ENCODE results near the gene MTMR3. TPM values are rescaled to one million over a fixed set of nuclear protein-coding genes. Genes with fewer than 3 reads are reported as not detected.

MTMR3 gene
- total RNA-seq, 4 donors from 2014 or later: 17.2 to 77.8 (median 62.5) TPM

DNA sequence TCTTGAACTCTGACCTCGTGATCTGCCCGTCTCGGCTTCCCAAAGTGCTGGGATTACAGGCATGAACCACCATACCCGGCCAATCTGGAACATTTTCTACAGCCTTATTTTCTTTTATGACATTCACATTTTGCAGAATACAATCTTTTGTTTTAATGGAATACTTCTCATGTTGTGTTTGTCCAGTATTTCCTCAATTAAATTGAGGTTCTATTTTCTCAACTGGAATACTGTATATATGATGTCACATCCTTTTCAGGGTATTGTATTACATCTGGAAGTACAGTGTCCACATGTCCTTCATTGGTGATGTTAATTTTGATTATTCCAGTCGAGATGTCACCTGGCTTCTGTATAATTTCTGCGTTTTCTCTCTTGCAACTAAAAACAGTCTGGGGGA lies 106.5 kb downstream of the MTMR3 start:
- DNase-seq: no peak
- intact Hi-C loops (cut with DNase I; ENCODE audit: low total_unique reads): no loop called here
- Histone ChIP-seq H3K4me1 (no peaks in the 10 kb centered on the region), H3K27ac (no peak overlapping the region), H3K4me3 (no peak overlapping the region), H3K9me3 (no peaks in the 10 kb centered on the region), H3K36me3 (no peaks in the 10 kb centered on the region), H3K27me3 (no peaks in the 10 kb centered on the region)
- TF ChIP-seq, protein P1, sequence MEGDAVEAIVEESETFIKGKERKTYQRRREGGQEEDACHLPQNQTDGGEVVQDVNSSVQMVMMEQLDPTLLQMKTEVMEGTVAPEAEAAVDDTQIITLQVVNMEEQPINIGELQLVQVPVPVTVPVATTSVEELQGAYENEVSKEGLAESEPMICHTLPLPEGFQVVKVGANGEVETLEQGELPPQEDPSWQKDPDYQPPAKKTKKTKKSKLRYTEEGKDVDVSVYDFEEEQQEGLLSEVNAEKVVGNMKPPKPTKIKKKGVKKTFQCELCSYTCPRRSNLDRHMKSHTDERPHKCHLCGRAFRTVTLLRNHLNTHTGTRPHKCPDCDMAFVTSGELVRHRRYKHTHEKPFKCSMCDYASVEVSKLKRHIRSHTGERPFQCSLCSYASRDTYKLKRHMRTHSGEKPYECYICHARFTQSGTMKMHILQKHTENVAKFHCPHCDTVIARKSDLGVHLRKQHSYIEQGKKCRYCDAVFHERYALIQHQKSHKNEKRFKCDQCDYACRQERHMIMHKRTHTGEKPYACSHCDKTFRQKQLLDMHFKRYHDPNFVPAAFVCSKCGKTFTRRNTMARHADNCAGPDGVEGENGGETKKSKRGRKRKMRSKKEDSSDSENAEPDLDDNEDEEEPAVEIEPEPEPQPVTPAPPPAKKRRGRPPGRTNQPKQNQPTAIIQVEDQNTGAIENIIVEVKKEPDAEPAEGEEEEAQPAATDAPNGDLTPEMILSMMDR (IDR thresholded peaks at IDR 0.05): no peak
- no peak for TF ChIP-seq POLR2A (IDR thresholded peaks at IDR 0.05)

DNA sequence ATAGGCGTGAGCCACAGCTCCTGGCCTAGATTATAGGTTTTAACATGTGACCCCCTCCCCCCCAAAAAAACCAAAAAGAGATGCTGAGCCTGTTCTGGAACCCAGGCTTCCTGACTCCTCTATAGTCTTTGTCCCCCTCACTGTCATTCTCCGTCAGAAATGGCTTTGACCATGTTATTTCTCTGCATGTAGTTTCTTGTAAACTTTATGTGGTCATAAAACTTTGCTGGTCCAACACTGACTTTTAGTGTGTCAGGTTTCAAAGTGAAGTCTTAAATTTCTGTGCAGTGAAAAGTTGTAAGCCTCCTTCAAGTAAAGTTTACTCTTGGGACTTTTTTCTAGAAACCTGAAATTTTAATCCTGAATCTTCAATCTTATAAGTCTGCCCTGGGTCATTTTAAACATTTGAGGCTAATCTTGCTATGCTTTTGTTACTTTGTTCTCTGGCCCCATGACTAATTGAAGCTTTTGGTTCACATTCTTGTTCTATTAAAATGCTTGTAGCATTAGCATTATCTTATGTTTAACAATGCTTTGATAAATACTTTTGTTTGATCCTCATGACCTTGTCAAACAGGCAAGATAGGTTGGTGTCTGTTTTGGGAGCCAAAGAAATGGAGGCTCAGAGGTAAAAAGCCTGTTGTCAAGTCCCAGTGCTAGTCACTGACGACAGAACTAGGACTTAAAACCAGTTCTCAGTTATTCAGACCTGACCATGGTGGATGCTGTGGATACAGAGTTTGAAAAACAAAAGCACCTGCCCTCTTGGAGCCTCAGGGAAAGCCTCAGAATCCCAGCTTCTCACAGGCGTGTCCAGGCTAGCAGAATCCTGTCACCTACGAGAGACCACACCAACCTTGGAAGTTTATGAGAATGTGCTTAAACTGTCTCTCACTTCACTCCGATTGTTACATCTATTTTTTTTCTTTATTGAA lies 109.6 kb downstream of the MTMR3 start:
- Histone ChIP-seq H3K9me3 (no peaks in the 10 kb centered on the region), H3K4me1 (no peaks in the 10 kb centered on the region), H3K27ac (no peak overlapping the region), H3K27me3 (no peaks in the 10 kb centered on the region), H3K4me3 (no peak overlapping the region), H3K36me3 (no peaks in the 10 kb centered on the region)
- TF ChIP-seq POLR2A (IDR thresholded peaks at IDR 0.05): no peak
- TF ChIP-seq, protein P1 (IDR thresholded peaks at IDR 0.05): no peak
- DNase-seq: no peak
- intact Hi-C loops (cut with DNase I; ENCODE audit: low total_unique reads): loop anchor here (10.0 kb wide), 1 partner anchor 1428 kb away; no protein-coding TSS in a partner anchor

DNA sequence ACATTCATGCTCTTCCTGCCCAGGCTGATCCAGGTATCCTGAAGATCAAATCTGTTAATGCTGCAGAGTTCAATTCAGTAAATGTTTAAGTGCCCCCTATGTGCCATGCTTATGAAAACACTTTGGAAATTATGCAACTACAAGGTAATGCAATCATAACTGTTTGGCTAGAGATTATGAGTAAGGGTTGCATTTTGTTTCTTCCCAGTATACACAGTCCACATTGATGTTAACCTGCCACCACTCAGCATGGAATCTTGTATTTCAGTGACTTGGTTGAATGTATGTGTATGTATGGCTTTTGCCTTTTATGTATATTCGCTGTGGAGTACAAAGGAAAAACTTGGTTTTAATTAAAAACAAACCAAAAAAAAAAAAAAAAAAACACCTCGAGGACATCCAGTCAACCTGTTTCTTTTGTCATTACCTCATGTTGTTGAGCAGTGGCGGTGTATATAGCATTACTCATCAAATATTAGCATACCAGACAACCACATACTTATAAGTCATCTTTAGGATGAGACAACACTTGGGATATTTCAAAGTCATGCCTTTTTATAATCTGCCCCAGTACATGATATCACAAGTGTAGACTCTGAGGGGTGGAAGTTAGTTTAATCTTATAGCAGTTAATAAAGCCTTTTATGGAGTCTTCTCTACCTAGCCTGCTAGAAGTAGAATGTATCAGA lies 111.2 kb downstream of the MTMR3 start:
- DNase-seq: no peak
- Histone ChIP-seq H3K4me1 (no peaks in the 10 kb centered on the region), H3K4me3 (no peak overlapping the region), H3K36me3 (no peaks in the 10 kb centered on the region), H3K9me3 (no peaks in the 10 kb centered on the region), H3K27ac (no peak overlapping the region), H3K27me3 (no peaks in the 10 kb centered on the region)
- no peak for TF ChIP-seq POLR2A (IDR thresholded peaks at IDR 0.05)
- TF ChIP-seq, protein P1 (IDR thresholded peaks at IDR 0.05): no peak
- intact Hi-C loops (cut with DNase I; ENCODE audit: low total_unique reads): loop anchor here (10.0 kb wide), 1 partner anchor 1429 kb away; no protein-coding TSS in a partner anchor

DNA sequence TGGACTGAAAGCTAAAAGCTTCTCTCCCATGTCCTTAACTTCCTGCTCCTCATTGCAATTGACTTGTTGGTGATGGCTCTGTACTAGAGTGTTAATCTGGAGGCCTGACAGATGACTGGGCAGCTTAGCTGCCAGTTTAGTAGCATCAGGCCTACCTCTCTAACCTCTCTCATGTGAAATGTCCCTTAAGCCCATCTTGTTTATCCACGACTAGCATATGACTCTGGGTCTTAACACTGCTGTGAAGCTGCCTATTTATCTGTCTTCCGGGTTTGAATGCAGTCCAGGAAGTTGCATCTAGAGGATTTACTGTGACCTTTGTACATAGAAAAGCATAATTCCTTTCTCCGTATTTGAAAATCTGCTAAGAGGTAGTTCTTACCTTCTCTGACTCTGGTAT lies 112.0 kb downstream of the MTMR3 start:
- no peaks in the 10 kb centered on the region for H3K4me1 ChIP-seq
- no peaks in the 10 kb centered on the region for H3K36me3 ChIP-seq
- TF ChIP-seq POLR2A (IDR thresholded peaks at IDR 0.05): no peak
- TF ChIP-seq, protein P1 (IDR thresholded peaks at IDR 0.05): no peak
- DNase-seq: no peak
- no peaks in the 10 kb centered on the region for H3K9me3 ChIP-seq
- no peak overlapping the region for H3K4me3 ChIP-seq
- no peaks in the 10 kb centered on the region for H3K27me3 ChIP-seq
- intact Hi-C loops (cut with DNase I; ENCODE audit: low total_unique reads): loop anchor here (10.0 kb wide), 1 partner anchor 1430 kb away; no protein-coding TSS in a partner anchor
- no peak overlapping the region for H3K27ac ChIP-seq

DNA sequence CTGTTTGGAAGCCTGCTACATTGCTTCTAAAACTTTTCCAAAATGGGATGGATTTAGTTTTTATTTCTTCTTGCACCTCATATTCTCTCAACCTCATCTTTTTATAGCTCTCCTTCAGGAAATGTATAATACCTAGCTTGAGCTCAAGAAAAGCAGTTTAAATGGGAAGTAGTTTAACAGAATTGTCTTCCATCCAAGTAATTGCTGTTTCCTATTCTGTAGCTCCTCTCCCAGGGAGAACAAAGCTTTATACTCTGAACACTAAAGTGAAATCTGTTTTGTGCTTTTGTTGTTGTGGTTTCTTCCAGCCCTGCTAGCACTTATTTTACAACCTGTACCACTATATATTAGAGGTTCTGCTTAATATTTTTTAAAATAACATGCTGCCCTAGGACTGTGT lies 114.1 kb downstream of the MTMR3 start:
- Histone ChIP-seq H3K4me1 (no peaks in the 10 kb centered on the region), H3K9me3 (no peaks in the 10 kb centered on the region), H3K27ac (no peak overlapping the region), H3K27me3 (no peaks in the 10 kb centered on the region), H3K36me3 (no peaks in the 10 kb centered on the region), H3K4me3 (no peak overlapping the region)
- intact Hi-C loops (cut with DNase I; ENCODE audit: low total_unique reads): loop anchor here (10.0 kb wide), 1 partner anchor 1432 kb away; no protein-coding TSS in a partner anchor
- TF ChIP-seq, protein P1 (IDR thresholded peaks at IDR 0.05): no peak
- no peak for TF ChIP-seq POLR2A (IDR thresholded peaks at IDR 0.05)
- DNase-seq: no peak
